NCI-H510A (cell line): Measurements from ENCODE around the gene OR56A3.

Experiments used
- DNase-seq: peaks from one replicate; lab custom pipeline; 2025; lab: John Stamatoyannopoulos, UW

The OR56A3 gene

DNA sequence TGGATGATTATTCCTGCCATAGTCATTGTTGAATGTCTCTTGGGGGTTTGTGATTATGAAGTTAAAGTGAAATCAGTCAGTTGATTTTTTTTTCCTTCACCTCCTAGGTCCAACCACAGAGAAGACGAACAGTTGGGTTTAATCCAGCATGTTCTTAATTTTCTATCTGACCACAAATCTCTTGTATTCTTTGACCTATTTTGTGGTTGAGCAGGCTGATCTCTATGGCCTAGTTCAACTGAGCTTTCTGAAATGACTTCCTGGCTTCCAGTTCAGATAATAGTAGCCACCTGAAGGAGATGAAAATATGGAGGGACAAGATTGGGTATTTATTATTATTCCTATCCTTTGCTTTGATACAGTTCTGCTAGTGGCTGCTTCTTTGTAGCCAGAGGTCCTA lies 31.5 kb downstream of the OR56A3 start:
- DNase-seq = no peak

DNA sequence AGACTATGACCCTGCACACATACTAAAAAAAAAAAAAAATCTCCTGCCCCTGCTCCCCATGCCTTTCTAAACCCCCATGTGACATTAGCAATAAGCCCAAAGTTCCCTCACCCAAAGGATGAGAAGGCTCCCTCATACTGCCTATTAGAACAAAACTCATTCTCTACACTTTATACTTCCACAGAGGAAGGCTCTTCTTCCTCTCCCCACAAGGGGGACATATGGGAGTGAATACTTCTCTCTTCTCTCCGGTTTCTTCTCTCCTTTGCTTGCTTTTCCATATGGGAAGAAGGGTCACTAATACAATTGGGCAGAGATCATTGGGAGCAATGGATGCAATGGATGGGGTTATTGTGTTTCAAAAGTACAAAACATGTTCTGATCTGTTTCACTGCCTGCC lies 41.4 kb downstream of the OR56A3 start:
- no peak for DNase-seq

DNA sequence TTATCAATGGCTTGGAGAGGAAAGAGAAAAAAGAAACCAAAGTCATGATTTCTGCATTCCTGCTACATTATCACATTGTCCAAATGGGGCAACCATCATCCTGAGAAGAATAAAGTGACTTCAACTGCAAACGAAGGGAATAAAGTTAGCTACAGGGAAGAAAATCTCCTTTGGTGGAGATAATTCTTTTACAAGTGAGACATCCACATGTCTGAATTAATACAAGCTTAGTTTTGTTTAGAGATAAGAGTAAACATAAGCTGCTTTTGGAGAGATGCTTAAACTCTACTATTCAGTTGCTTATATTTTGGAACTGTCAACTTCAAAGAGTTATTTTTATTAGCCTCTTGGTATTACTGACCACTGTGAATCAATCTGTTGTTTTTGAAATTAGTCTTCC lies 44.8 kb downstream of the OR56A3 start, which contains the start of gene OR52L1:
Gene OR52L1, minus strand, starts transcription at position 101 of the 400 bp plus-strand sequence. Its CDS starts 55 bp downstream, at position 46.
- DNase-seq = no peak

DNA sequence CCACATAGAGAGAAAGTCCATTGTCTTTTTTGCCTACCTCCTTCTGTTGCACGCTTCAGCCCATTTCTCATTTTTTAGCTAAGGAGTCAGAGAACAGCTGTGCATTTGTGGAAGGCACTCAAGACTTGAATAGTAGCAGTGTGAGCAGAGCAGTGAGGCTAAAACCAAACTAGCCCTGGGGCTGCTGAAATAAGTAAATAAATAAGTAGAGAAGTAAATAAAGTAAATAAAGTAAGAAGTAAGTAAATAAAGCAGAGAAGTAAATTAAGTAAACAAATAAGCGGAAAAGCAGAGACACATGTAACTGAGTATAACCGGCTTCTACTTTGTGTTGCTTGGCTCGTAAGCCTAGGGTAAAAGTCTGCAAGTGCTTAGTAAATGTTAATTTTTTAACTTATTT lies 47.2 kb downstream of the OR56A3 start:
- no peak for DNase-seq

DNA sequence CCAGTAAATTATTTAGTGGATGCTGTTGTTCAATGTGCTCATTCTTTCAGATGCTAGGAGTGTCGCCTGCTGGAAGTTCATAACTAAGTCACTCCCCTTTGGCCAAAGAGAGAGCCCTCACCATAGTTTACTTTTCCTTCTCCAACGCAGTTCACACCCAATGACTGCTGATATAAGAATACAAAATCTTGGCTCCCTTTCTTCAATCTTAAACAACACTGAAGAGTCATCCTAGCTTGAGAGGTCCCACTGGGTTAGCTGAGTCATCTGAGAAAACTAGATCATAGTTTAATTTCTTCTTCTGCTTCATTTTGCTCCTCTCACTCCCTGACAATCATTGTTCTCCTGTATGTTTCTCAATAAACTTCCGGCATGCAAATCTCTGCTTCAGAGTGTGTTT lies 50.1 kb downstream of the OR56A3 start:
- no peak for DNase-seq

DNA sequence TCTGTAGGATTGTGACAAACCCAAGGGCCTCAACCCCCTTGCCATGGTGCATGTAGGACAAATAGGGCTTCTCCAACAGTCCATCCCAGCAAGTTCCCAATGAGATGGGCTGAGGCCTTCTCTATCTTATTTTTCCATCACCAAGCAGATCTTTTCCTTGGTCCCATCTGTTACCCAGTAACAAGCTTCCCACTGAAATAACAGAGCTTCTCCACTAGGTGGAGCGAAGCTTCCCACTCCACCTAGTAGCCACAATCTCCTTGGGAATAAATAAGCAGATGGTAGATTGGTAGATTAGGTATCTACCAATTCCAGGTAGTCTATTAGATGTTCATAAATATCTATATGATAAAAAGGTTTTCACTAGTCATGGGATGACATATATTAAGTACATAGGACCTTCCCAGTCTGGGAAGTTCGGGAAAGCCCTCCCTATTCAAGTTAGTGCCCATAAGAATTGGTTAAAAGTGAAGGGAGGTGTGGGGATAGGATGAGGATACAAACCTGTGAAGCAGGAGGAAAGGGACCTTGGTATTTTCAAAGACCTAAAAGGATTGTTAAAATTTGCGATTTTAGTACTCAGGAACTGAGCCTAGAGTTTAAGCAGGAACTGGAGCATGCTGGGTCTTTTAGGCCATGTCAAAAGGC lies 50.7 kb downstream of the OR56A3 start:
- DNase-seq = no peak

DNA sequence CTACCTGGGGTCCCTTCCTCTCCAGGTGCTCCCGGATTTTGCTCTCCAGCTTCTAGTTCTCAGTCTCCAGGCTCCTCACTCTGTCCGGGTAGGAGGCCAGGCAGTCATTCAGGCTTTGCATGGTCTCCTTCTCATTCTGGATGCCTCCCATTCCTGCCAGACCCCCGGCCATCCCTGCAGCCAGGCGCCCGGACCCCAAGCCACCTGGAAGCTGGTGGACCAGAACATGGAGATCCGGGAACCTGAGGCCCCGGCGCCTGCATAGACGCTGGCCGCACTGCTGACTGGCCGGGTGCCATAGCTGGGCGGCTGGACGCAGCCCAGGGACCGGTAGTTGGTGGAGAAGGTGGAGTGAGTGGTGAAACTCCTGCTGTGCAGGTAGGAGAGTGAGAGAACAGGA lies 52.7 kb downstream of the OR56A3 start:
- DNase-seq = no peak
